H9 (cell line): Measurements from ENCODE around the gene TMEM97. TPM values are rescaled to one million over a fixed set of nuclear protein-coding genes. Genes with fewer than 3 reads are reported as not detected.

ENCODE experiments used
- DNase-seq: peaks from one replicate; pipeline ENCODE4 v3.0.0-alpha.2; 2017
- H2AFZ ChIP-seq: one replicate; pipeline ENCODE4 v1.6.1; 2013; ENCODE audit warnings: mild to moderate bottlenecking, low read length, control low read depth, moderate library complexity
- H2AK5ac ChIP-seq: 2 replicates; pipeline ENCODE4 v1.6.1; 2013; ENCODE audit warnings: low read length, control low read depth, mixed read lengths; ENCODE audit not compliant: insufficient read length
- H2BK120ac ChIP-seq: one replicate; pipeline ENCODE4 v1.6.1; 2013; ENCODE audit warnings: low read depth, mild to moderate bottlenecking, low read length, control low read depth, inconsistent platforms; ENCODE audit not compliant: poor library complexity, severe bottlenecking
- H2BK12ac ChIP-seq: 2 replicates; pipeline ENCODE4 v1.6.1; 2013; ENCODE audit warnings: low read length, control low read depth, mixed read lengths, low read depth; ENCODE audit not compliant: insufficient read length
- H2BK15ac ChIP-seq: 2 replicates; pipeline ENCODE4 v1.6.1; 2013; ENCODE audit warnings: low read depth, low read length, control low read depth
- H2BK20ac ChIP-seq: one replicate; pipeline ENCODE4 v1.6.1; 2013; ENCODE audit warnings: low read depth, mild to moderate bottlenecking, low read length, control low read depth, inconsistent platforms; ENCODE audit not compliant: poor library complexity, severe bottlenecking
- H2BK5ac ChIP-seq: 2 replicates; pipeline ENCODE4 v1.6.1; 2013; ENCODE audit warnings: low read length, control low read depth, mixed read lengths; ENCODE audit not compliant: insufficient read length
- H3K14ac ChIP-seq: 2 replicates; pipeline ENCODE4 v1.6.1; 2013; ENCODE audit warnings: low read length, control low read depth; ENCODE audit not compliant: insufficient read depth
- H3K18ac ChIP-seq: 2 replicates; pipeline ENCODE4 v1.6.1; 2013; ENCODE audit warnings: low read depth, mild to moderate bottlenecking, mixed read lengths, low read length, control low read depth; ENCODE audit not compliant: insufficient read length
- H3K23ac ChIP-seq: 2 replicates; pipeline ENCODE4 v1.6.1; 2013; ENCODE audit warnings: low read length, control low read depth, mixed read lengths, low read depth; ENCODE audit not compliant: insufficient read length
- H3K23me2 ChIP-seq: 2 replicates; pipeline ENCODE4 v1.6.1; 2013; ENCODE audit warnings: low read depth, mild to moderate bottlenecking, mixed read lengths, low read length, control low read depth; ENCODE audit not compliant: insufficient read length, poor library complexity, severe bottlenecking
- H3K27ac ChIP-seq: 2 replicates; pipeline ENCODE4 v1.5.1; 2013; ENCODE audit warnings: low read length, control low read depth, mixed read lengths, low read depth; ENCODE audit not compliant: insufficient read length
- H3K27me3 ChIP-seq: 2 replicates; pipeline ENCODE4 v1.6.1; 2013; ENCODE audit warnings: low read length, control low read depth, inconsistent platforms; ENCODE audit not compliant: insufficient read depth
- H3K4ac ChIP-seq: 2 replicates; pipeline ENCODE4 v1.6.1; 2013; ENCODE audit warnings: low read depth, mild to moderate bottlenecking, control low read depth, inconsistent platforms, low read length, moderate library complexity
- H3K4me1 ChIP-seq: 2 replicates; pipeline ENCODE4 v1.6.1; 2013; ENCODE audit warnings: low read length, control low read depth, inconsistent platforms; ENCODE audit not compliant: insufficient read depth
- H3K4me2 ChIP-seq: 2 replicates; pipeline ENCODE4 v1.6.1; 2013; ENCODE audit warnings: low read length, control low read depth, mixed read lengths; ENCODE audit not compliant: insufficient read length, insufficient read depth
- H3K56ac ChIP-seq: 2 replicates; pipeline ENCODE4 v1.6.1; 2013; ENCODE audit warnings: low read depth, mild to moderate bottlenecking, mixed read lengths, low read length, control low read depth; ENCODE audit not compliant: insufficient read length
- H3K79me1 ChIP-seq: 2 replicates; pipeline ENCODE4 v1.6.1; 2013; ENCODE audit warnings: low read depth, mild to moderate bottlenecking, moderate library complexity, low read length, control low read depth, inconsistent platforms; ENCODE audit not compliant: insufficient read depth, poor library complexity, severe bottlenecking
- H3K79me2 ChIP-seq: 2 replicates; pipeline ENCODE4 v1.6.1; 2013; ENCODE audit warnings: low read length, control low read depth, inconsistent platforms; ENCODE audit not compliant: insufficient read depth
- H3K9ac ChIP-seq: 2 replicates; pipeline ENCODE4 v1.6.1; 2013; ENCODE audit warnings: low read length, control low read depth, mixed read lengths; ENCODE audit not compliant: insufficient read length; ENCODE audit errors: extremely low read depth
- H3K9me3 ChIP-seq: one replicate; pipeline ENCODE4 v1.6.1; 2013; ENCODE audit warnings: low read depth, low read length, inconsistent platforms; ENCODE audit not compliant: control insufficient read depth
- H3T11ph ChIP-seq: one replicate; pipeline ENCODE4 v1.6.1; 2013; ENCODE audit warnings: mild to moderate bottlenecking, low read length, control low read depth, inconsistent platforms
- H4K20me1 ChIP-seq: one replicate; pipeline ENCODE4 v1.6.1; 2013; ENCODE audit not compliant: control insufficient read depth, insufficient read length, insufficient read depth
- H4K5ac ChIP-seq: 2 replicates; pipeline ENCODE4 v1.6.1; 2013; ENCODE audit warnings: low read depth, mild to moderate bottlenecking, mixed read lengths, low read length, control low read depth; ENCODE audit not compliant: insufficient read length
- H4K8ac ChIP-seq: replicated peaks from 2 replicates; pipeline ENCODE4 v1.6.1; 2013; ENCODE audit warnings: low read length, control low read depth, mixed read lengths, low read depth; ENCODE audit not compliant: insufficient read length
- H4K91ac ChIP-seq: 2 replicates; pipeline ENCODE4 v1.6.1; 2013; ENCODE audit warnings: low read depth, mild to moderate bottlenecking, moderate library complexity, mixed read lengths, low read length, control low read depth; ENCODE audit not compliant: insufficient read length
- H3K27ac Mint-ChIP-seq, 3 experiments: 2 replicates in 2 of 3; 3 replicates in 1 of 3; pipeline ENCODE4 v1.8.0; 2020 to 2021; ENCODE audit warnings: mixed read lengths in 3 of 3, mild to moderate bottlenecking in 1 of 3, moderate library complexity in 1 of 3
- H3K27me3 Mint-ChIP-seq: 2 replicates; pipeline ENCODE4 v1.8.0; 2021; ENCODE audit warnings: low read depth, mild to moderate bottlenecking, moderate library complexity, mixed read lengths
- H3K36me3 Mint-ChIP-seq, 3 experiments: 2 replicates in 2 of 3; 3 replicates in 1 of 3; pipeline ENCODE4 v1.8.0; 2020 to 2021; ENCODE audit warnings: low read depth in 3 of 3, mixed read lengths in 3 of 3; ENCODE audit not compliant: insufficient read depth in 1 of 3
- H3K4me1 Mint-ChIP-seq, 2 experiments: 2 replicates each; pipeline ENCODE4 v1.8.0; 2020; ENCODE audit warnings: mixed read lengths in 2 of 2
- H3K4me3 Mint-ChIP-seq, 2 experiments: 2 replicates in 1 of 2; 3 replicates in 1 of 2; pipeline ENCODE4 v1.8.0; 2020 to 2021; ENCODE audit warnings: mild to moderate bottlenecking in 2 of 2, mixed read lengths in 2 of 2, moderate library complexity in 1 of 2
- H3K9me3 Mint-ChIP-seq, 2 experiments: 2 replicates in 1 of 2; 3 replicates in 1 of 2; pipeline ENCODE4 v1.8.0; 2020; ENCODE audit warnings: mild to moderate bottlenecking in 2 of 2, mixed read lengths in 2 of 2, moderate library complexity in 1 of 2
- CTCF ChIP-seq: fragments of 200-600 bp; sonication (generic); conservative IDR thresholded peaks from 3 replicates; pipeline ENCODE4 v1.8.0; 2021; ENCODE audit warnings: antibody characterized with exemption, mild to moderate bottlenecking
- WGBS: extraction: QIAGEN DNeasy Blood & Tissue Kit; methylation state at CpG from one replicate; pipeline ENCODE4 v1.1.7; 2013; ENCODE audit warnings: missing lambda C conversion rate, low lambda C conversion rate, mixed read lengths; ENCODE audit not compliant: insufficient read length; ENCODE audit errors: extremely low coverage; 5-methylcytosine and 5-hydroxymethylcytosine counted together
- total RNA-seq: library from RNA; stranded (reverse); gene quantifications from 2 replicates; pipeline ENCODE4 v1.2.1, GENCODE V29; 2021

TMEM97 gene
- total RNA-seq, 1 experiment from 2014 or later = 116 TPM

GRCh38 chr17:28293994-28294393 is 25.0 kb upstream of the TMEM97 start:
- Histone ChIP-seq H3K9ac (no peak overlapping the region), H3T11ph (no peak overlapping the region), H3K79me1 (no peaks in the 10 kb centered on the region), H2BK120ac (no peak overlapping the region), H4K91ac (no peak overlapping the region), H3K23me2 (no peaks in the 10 kb centered on the region), H4K5ac (no peak overlapping the region), H3K27me3 (no peaks in the 10 kb centered on the region), H2BK5ac (no peak overlapping the region), H4K20me1 (no peaks in the 10 kb centered on the region), H2BK15ac (no peak overlapping the region), H3K79me2 (no peaks in the 10 kb centered on the region), H2AFZ (no peak overlapping the region), H2BK12ac (no peak overlapping the region), H3K4ac (no peak overlapping the region), H3K23ac (no peak overlapping the region), H3K4me2 (no peak overlapping the region), H3K56ac (no peak overlapping the region), H2AK5ac (no peak overlapping the region), H4K8ac (no peak overlapping the region), H2BK20ac (no peak overlapping the region), H3K14ac (no peak overlapping the region), H3K27ac (no peak overlapping the region), H3K18ac (no peak overlapping the region), H3K9me3 (no peaks in the 10 kb centered on the region), H3K4me1 (no peaks in the 10 kb centered on the region)
- no peak for DNase-seq
- Mint-ChIP-seq H3K4me3 (no peak overlapping the region), H3K36me3 (no peaks in the 10 kb centered on the region), H3K4me1 (no peaks in the 10 kb centered on the region), H3K27ac (no peak overlapping the region), H3K9me3 (no peaks in the 10 kb centered on the region), H3K27me3 (no peaks in the 10 kb centered on the region)
- no CpG with 5 or more reads among the region's 6 CpGs for WGBS
- no peak for TF ChIP-seq CTCF
